ENCODE results near the gene TMEM144.

Gene TMEM144

DNA sequence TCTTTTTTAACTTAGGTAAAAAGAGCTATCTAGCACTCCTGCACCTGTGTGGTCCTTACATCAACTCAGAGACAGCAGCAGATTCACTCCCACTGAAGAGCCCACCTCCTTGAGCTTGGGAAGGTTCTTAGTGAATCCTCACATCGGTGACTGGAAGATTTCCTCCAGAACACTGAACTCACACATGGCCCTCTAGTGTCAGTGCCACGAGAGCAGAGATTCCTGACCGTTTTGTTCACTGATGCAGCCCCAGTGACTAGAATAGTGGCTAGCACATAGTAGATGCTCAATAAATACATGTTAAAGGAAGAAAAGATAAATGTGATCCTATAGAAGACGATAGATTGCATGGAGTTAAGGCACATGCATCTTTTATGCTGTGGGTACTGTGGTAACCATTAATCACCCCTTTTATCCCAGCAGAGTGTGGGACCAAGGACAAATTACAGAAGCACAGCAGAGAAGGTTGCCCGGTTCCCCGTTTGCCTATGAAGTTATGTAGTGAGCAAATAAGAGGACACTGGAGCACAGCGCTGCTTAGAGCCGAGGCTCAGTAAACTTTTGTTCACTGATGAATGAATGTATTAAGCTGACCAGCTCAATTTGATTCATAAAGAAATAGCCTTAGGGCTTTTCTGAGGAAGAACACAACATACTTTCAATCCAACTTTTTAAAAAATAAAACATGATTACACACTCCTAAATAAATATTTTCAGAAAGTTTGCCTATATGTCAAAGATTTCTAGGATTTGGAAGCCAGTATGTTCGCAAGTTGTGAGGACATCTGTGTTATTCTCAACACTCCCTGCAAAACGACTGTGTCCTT lies 46.1 kb upstream of the TMEM144 start:
- H3K9me3 ChIP-seq (replicated peaks; ENCODE audit: insufficient read depth, low read length): no peaks in the 10 kb centered on the region
- no peaks in the 10 kb centered on the region for H3K9me2 ChIP-seq (replicated peaks; ENCODE audit: insufficient read depth, low read length)
- no peaks in the 10 kb centered on the region for H4K20me1 ChIP-seq (ENCODE audit: insufficient read depth, low read length)
- TF ChIP-seq EZH2phosphoT487 (IDR thresholded peaks at IDR 0.05; ENCODE audit: low read length): no peak
- TF ChIP-seq EZH2 (optimal IDR thresholded peaks at IDR 0.05; ENCODE audit: low read depth, low read length): no peak
- TF ChIP-seq, protein P1, sequence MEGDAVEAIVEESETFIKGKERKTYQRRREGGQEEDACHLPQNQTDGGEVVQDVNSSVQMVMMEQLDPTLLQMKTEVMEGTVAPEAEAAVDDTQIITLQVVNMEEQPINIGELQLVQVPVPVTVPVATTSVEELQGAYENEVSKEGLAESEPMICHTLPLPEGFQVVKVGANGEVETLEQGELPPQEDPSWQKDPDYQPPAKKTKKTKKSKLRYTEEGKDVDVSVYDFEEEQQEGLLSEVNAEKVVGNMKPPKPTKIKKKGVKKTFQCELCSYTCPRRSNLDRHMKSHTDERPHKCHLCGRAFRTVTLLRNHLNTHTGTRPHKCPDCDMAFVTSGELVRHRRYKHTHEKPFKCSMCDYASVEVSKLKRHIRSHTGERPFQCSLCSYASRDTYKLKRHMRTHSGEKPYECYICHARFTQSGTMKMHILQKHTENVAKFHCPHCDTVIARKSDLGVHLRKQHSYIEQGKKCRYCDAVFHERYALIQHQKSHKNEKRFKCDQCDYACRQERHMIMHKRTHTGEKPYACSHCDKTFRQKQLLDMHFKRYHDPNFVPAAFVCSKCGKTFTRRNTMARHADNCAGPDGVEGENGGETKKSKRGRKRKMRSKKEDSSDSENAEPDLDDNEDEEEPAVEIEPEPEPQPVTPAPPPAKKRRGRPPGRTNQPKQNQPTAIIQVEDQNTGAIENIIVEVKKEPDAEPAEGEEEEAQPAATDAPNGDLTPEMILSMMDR (IDR thresholded peaks at IDR 0.05; ENCODE audit: low read length): no peak
- no peaks in the 10 kb centered on the region for H3F3A ChIP-seq (ENCODE audit: insufficient read depth, low read length)
- H2AFZ ChIP-seq (ENCODE audit: low read length): no peak overlapping the region
- H3K36me3 ChIP-seq (replicated peaks; ENCODE audit: insufficient read depth, low read length): no peaks in the 10 kb centered on the region
- no peaks in the 10 kb centered on the region for H3K79me2 ChIP-seq (ENCODE audit: low read length)
- no peak overlapping the region for H3K27ac ChIP-seq (ENCODE audit: low read length)
- no peak overlapping the region for H3K9ac ChIP-seq (ENCODE audit: low read length)
- no peaks in the 10 kb centered on the region for H3K27me3 ChIP-seq (replicated peaks; ENCODE audit: insufficient read depth, low read length)
- H3K4me1 ChIP-seq (ENCODE audit: low read length): no peaks in the 10 kb centered on the region
- DNase-seq: no peak
- H3K4me2 ChIP-seq (ENCODE audit: low read depth, low read length): no peak overlapping the region
- no peak overlapping the region for H3K4me3 ChIP-seq (ENCODE audit: low read length)

- no peak for DNase-seq
- Histone ChIP-seq H3K4me2 (ENCODE audit: low read depth, low read length) (no peak overlapping the region), H3K9me3 (replicated peaks; ENCODE audit: insufficient read depth, low read length) (no peaks in the 10 kb centered on the region), H3K9me2 (replicated peaks; ENCODE audit: insufficient read depth, low read length) (no peaks in the 10 kb centered on the region), H3K27ac (ENCODE audit: low read length) (no peak overlapping the region), H2AFZ (ENCODE audit: low read length) (no peak overlapping the region), H3K9ac (ENCODE audit: low read length) (no peak overlapping the region), H3K4me3 (ENCODE audit: low read length) (no peak overlapping the region), H3K79me2 (ENCODE audit: low read length) (no peaks in the 10 kb centered on the region), H3K27me3 (replicated peaks; ENCODE audit: insufficient read depth, low read length) (no peaks in the 10 kb centered on the region), H3K4me1 (ENCODE audit: low read length) (no peaks in the 10 kb centered on the region), H3K36me3 (replicated peaks; ENCODE audit: insufficient read depth, low read length) (no peaks in the 10 kb centered on the region), H3F3A (ENCODE audit: insufficient read depth, low read length) (no peaks in the 10 kb centered on the region), H4K20me1 (ENCODE audit: insufficient read depth, low read length) (no peaks in the 10 kb centered on the region)
- TF ChIP-seq, protein P1 (IDR thresholded peaks at IDR 0.05; ENCODE audit: low read length): no peak
- no peak for TF ChIP-seq EZH2 (optimal IDR thresholded peaks at IDR 0.05; ENCODE audit: low read depth, low read length)
- no peak for TF ChIP-seq EZH2phosphoT487 (IDR thresholded peaks at IDR 0.05; ENCODE audit: low read length)
Measured at GRCh38 chr4:158164768-158165213, 45.5 kb upstream of the TMEM144 start.

GRCh38 chr4:158166701-158167100 lies 43.6 kb upstream of the TMEM144 start:
- TF ChIP-seq EZH2 (optimal IDR thresholded peaks at IDR 0.05; ENCODE audit: low read depth, low read length) (no peak), EZH2phosphoT487 (IDR thresholded peaks at IDR 0.05; ENCODE audit: low read length) (no peak)
- TF ChIP-seq, protein P1 (IDR thresholded peaks at IDR 0.05; ENCODE audit: low read length): no peak
- Histone ChIP-seq H3K9me3 (replicated peaks; ENCODE audit: insufficient read depth, low read length) (no peaks in the 10 kb centered on the region), H4K20me1 (ENCODE audit: insufficient read depth, low read length) (no peaks in the 10 kb centered on the region), H3K9me2 (replicated peaks; ENCODE audit: insufficient read depth, low read length) (no peaks in the 10 kb centered on the region), H3K27ac (ENCODE audit: low read length) (no peak overlapping the region), H3F3A (ENCODE audit: insufficient read depth, low read length) (no peaks in the 10 kb centered on the region), H3K79me2 (ENCODE audit: low read length) (no peaks in the 10 kb centered on the region), H3K9ac (ENCODE audit: low read length) (no peak overlapping the region), H3K27me3 (replicated peaks; ENCODE audit: insufficient read depth, low read length) (no peaks in the 10 kb centered on the region), H3K36me3 (replicated peaks; ENCODE audit: insufficient read depth, low read length) (no peaks in the 10 kb centered on the region), H3K4me1 (ENCODE audit: low read length) (no peaks in the 10 kb centered on the region), H3K4me3 (ENCODE audit: low read length) (no peak overlapping the region), H2AFZ (ENCODE audit: low read length) (no peak overlapping the region), H3K4me2 (ENCODE audit: low read depth, low read length) (no peak overlapping the region)
- no peak for DNase-seq
